Chondrocyte (in vitro differentiated cells): ENCODE measurements around the gene OBI1. TPM values are rescaled to one million over a fixed set of nuclear protein-coding genes. Genes with fewer than 3 reads are reported as not detected.

Experiments used
- DNase-seq: peaks from one replicate; pipeline ENCODE4 v3.0.0; 2021; ENCODE audit warnings: mixed read lengths, low spot score
- H3K27ac Mint-ChIP-seq: one replicate; pipeline ENCODE4 v1.8.0; 2021; ENCODE audit warnings: mild to moderate bottlenecking, moderate library complexity, mixed read lengths; ENCODE audit not compliant: unreplicated experiment
- H3K27me3 Mint-ChIP-seq: 2 replicates; pipeline ENCODE4 v1.8.0; 2021; ENCODE audit warnings: low read depth, mixed read lengths
- H3K36me3 Mint-ChIP-seq: 2 replicates; pipeline ENCODE4 v1.8.0; 2021; ENCODE audit warnings: low read depth, mixed read lengths
- H3K4me1 Mint-ChIP-seq: 2 replicates; pipeline ENCODE4 v1.8.0; 2021; ENCODE audit warnings: low read depth, mild to moderate bottlenecking, mixed read lengths
- H3K4me3 Mint-ChIP-seq: one replicate; pipeline ENCODE4 v1.8.0; 2021; ENCODE audit warnings: mild to moderate bottlenecking, moderate library complexity, mixed read lengths; ENCODE audit not compliant: unreplicated experiment
- H3K9me3 Mint-ChIP-seq: 2 replicates; pipeline ENCODE4 v1.8.0; 2021; ENCODE audit warnings: low read depth, mixed read lengths
- CTCF ChIP-seq: fragments of 200-600 bp; sonication (generic); IDR thresholded peaks from 2 replicates; pipeline ENCODE4 v1.5.0; 2021; ENCODE audit warnings: antibody characterized with exemption, mild to moderate bottlenecking, moderate library complexity
- total RNA-seq: library from RNA; stranded (reverse); gene quantifications from 3 replicates; pipeline ENCODE4 v1.2.1, GENCODE V29; 2021

OBI1 gene
- total RNA-seq, 1 donor from 2014 or later = 8.8 TPM

GRCh38 chr13:78599645-78600279, 59.2 kb downstream of the OBI1 start:
- H3K27ac Mint-ChIP-seq = no peak overlapping the region
- H3K9me3 Mint-ChIP-seq = no peaks in the 10 kb centered on the region
- peaks cover 76% of the 10 kb centered on the region for H3K27me3 Mint-ChIP-seq
- no peak for DNase-seq
- H3K4me3 Mint-ChIP-seq = no peak overlapping the region
- H3K4me1 Mint-ChIP-seq = peaks cover 20% of the 10 kb centered on the region
- H3K36me3 Mint-ChIP-seq = peaks cover 5% of the 10 kb centered on the region
- TF ChIP-seq CTCF = no peak

GRCh38 chr13:78598966-78599644, 59.9 kb downstream of the OBI1 start:
- H3K27me3 Mint-ChIP-seq = peaks cover 77% of the 10 kb centered on the region
- TF ChIP-seq CTCF = no peak
- H3K27ac Mint-ChIP-seq = no peak overlapping the region
- H3K9me3 Mint-ChIP-seq = no peaks in the 10 kb centered on the region
- peaks cover 5% of the 10 kb centered on the region for H3K36me3 Mint-ChIP-seq
- no peak overlapping the region for H3K4me3 Mint-ChIP-seq
- peaks cover 20% of the 10 kb centered on the region for H3K4me1 Mint-ChIP-seq
- DNase-seq = no peak

- Mint-ChIP-seq H3K4me3 (no peak overlapping the region), H3K27me3 (peaks cover 76% of the 10 kb centered on the region), H3K9me3 (no peaks in the 10 kb centered on the region), H3K4me1 (peaks cover 16% of the 10 kb centered on the region), H3K27ac (no peak overlapping the region), H3K36me3 (peaks cover 5% of the 10 kb centered on the region)
- TF ChIP-seq CTCF = no peak
- no peak for DNase-seq
These were observed 60.7 kb downstream of the OBI1 start for GRCh38 chr13:78598116-78598781.

- Mint-ChIP-seq H3K27ac (no peak overlapping the region), H3K4me3 (no peak overlapping the region), H3K9me3 (no peaks in the 10 kb centered on the region), H3K27me3 (peaks cover 79% of the 10 kb centered on the region), H3K4me1 (peaks cover 12% of the 10 kb centered on the region), H3K36me3 (peaks cover 4% of the 10 kb centered on the region)
- TF ChIP-seq CTCF = no peak
- DNase-seq = no peak
These were observed 61.4 kb downstream of the OBI1 start for GRCh38 chr13:78597602-78597932.

GRCh38 chr13:78596736-78597601, 62.0 kb downstream of the OBI1 start:
- Mint-ChIP-seq H3K27ac (no peak overlapping the region), H3K27me3 (peaks cover 80% of the 10 kb centered on the region), H3K36me3 (peaks cover 2% of the 10 kb centered on the region), H3K4me3 (no peak overlapping the region), H3K9me3 (no peaks in the 10 kb centered on the region), H3K4me1 (peaks cover 8% of the 10 kb centered on the region)
- DNase-seq = no peak
- no peak for TF ChIP-seq CTCF
